ENCODE results near the gene EHF.

DNA sequence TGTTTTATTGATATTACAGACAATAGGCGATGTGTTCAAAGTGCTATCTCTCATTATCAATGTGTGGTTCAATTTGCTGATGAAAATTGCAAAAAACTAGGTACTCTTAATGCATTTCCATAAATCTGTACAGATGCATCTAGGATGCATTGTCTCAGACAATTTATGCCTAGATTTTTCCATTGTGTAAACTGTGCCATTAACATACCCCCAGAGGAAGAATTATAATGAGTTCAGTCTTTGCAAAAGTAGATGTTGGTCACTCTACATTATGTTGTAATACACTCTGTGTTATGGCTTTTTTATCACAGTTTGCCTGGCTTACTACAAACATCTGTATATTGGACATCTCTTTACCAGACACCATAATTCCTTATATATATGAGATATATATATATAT, 62.5 kb downstream of the EHF start:
- TF ChIP-seq, protein P1, sequence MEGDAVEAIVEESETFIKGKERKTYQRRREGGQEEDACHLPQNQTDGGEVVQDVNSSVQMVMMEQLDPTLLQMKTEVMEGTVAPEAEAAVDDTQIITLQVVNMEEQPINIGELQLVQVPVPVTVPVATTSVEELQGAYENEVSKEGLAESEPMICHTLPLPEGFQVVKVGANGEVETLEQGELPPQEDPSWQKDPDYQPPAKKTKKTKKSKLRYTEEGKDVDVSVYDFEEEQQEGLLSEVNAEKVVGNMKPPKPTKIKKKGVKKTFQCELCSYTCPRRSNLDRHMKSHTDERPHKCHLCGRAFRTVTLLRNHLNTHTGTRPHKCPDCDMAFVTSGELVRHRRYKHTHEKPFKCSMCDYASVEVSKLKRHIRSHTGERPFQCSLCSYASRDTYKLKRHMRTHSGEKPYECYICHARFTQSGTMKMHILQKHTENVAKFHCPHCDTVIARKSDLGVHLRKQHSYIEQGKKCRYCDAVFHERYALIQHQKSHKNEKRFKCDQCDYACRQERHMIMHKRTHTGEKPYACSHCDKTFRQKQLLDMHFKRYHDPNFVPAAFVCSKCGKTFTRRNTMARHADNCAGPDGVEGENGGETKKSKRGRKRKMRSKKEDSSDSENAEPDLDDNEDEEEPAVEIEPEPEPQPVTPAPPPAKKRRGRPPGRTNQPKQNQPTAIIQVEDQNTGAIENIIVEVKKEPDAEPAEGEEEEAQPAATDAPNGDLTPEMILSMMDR (conservative IDR thresholded peaks at IDR 0.05), result no peak
- no peak for TF ChIP-seq EZH2 (IDR thresholded peaks at IDR 0.05; ENCODE audit: low read depth)

Measured in PC-9 (cell line).